Measurements from ENCODE around the gene LDLR.
"Not testable (repeated sequence)": the region's sequence is repeated elsewhere in the genome, so short reads cannot be mapped to it uniquely, and the experiment has no call there.

LDLR gene

GRCh38 chr19:11073568-11073967 is 15.7 kb upstream of the LDLR start:
- no peak for DNase-seq (ENCODE audit: low read depth)

DNA sequence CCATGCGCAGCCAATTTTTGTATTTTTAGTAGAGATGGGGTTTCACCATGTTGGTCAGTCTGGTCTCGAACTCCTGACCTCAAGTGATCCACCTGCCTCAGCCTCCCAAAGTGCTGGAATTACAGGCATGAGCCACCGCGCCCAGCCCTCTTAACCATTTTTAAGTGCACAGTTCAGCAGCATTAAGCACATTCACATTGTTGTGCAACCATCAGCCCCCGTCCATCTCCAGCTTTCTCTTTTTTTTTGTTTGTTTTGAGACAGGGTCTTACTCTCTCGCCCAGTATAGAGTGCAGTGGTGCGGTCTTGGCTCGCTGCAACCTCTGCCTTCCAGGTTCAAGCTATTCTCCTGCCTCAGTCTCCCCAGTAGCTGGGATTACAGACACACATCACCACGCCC is 12.5 kb upstream of the LDLR start:
- DNase-seq (ENCODE audit: low read depth) = not testable (repeated sequence)

GRCh38 chr19:11078893-11079292 is 10.4 kb upstream of the LDLR start:
- no peak for DNase-seq (ENCODE audit: low read depth)

DNA sequence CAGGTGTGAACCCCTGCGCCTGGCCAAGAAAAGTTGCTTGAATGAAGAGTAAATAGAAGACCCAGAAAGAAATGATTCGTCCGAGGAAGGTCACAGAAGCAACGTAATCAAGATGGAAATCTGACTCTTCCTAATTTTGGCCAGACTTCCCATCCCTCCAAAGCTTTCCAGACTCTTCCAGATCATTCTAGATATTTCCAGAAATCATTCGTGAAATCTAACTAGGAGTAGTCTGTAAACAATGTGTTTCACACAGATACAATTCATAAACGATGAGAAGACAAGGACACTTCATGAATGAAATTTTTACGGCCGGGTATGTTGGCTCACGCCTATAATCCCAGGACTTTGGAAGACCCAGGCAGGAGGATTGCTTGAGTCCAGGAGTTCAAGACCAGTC is 9.3 kb upstream of the LDLR start:
- no peak for DNase-seq (ENCODE audit: low read depth)

DNA sequence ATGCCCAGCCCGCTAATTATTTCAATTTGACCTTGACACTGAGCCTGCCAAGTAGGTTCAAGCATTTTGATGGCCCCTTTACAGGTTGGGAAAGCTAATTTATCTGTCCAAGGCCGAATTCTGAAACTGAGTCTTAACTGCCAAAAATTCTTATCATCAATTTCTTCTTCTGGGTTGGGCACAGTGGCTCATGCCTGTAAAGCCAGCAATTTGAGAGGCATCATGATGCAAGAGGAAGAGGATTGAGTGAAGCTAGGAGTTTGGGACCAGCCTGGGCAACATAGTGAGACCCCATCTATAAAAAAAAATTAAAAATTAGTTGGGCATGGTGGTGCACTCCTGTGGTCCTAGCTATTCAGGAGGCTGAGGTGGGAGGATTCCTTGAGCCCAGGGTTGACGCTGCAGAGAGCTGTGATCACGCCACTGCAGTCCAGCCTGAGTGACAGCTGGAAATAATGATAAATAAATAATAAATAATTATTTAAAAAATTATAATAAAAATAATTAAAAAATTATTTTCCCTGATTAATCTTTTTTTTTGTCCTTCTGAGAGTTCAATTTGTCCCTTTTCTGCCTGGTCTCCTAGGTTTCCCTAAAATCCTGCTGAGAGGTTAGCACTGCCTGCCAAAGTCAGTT is 1.3 kb upstream of the LDLR start:
- no peak for DNase-seq (ENCODE audit: low read depth)

DNA sequence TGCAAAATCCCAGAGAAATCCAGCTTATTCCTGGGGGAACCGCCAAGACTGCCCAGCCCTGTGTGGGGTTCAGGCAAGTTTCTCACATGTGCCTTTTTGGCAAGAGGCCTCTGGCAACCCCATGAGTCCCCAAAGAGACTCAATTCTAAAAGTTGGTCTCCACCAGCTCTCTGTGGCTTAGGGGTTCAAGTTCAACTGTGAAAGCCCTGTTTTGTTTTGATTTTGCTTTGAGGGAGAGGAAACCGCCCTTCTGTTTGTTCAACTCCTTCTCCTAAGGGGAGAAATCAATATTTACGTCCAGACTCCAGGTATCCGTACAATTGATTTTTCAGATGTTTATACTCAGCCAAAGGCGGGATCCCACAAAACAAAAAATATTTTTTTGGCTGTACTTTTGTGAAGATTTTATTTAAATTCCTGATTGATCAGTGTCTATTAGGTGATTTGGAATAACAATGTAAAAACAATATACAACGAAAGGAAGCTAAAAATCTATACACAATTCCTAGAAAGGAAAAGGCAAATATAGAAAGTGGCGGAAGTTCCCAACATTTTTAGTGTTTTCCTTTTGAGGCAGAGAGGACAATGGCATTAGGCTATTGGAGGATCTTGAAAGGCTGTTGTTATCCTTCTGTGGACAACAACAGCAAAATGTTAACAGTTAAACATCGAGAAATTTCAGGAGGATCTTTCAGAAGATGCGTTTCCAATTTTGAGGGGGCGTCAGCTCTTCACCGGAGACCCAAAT is 583 bp upstream of the LDLR start:
- no peak for DNase-seq (ENCODE audit: low read depth)

- DNase-seq (ENCODE audit: low read depth) = not testable (repeated sequence)
Measured at GRCh38 chr19:11090014-11090263, 676 bp downstream of the LDLR start.

GRCh38 chr19:11090264-11090996 is 1.2 kb downstream of the LDLR start:
- peak; percentile 97 for DNase-seq (ENCODE audit: low read depth)

- no peak for DNase-seq (ENCODE audit: low read depth)
Measured at GRCh38 chr19:11090997-11091702, 1.9 kb downstream of the LDLR start.

DNA sequence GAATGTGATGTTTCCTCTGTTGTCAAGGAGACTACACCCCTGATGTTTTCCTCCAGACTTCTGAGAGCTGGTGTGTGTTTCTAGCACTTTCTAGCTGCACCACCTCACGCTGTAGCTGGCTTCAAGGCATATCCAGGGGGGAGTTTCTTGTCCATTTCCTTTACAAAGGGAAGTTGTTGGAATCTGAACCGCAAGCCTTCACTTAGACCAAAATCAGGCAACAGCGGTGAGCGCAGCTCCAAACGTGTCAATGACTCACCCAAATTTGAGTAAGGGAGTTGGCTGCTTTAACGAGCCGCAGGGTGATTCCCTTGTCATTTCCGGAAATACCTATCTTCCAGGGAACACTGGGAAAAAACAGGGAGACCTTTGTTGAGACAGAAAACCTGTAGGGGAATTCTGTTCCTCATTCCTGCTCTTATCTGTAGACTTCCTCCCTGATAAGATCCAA is 2.5 kb downstream of the LDLR start:
- DNase-seq (ENCODE audit: low read depth) = no peak

DNA sequence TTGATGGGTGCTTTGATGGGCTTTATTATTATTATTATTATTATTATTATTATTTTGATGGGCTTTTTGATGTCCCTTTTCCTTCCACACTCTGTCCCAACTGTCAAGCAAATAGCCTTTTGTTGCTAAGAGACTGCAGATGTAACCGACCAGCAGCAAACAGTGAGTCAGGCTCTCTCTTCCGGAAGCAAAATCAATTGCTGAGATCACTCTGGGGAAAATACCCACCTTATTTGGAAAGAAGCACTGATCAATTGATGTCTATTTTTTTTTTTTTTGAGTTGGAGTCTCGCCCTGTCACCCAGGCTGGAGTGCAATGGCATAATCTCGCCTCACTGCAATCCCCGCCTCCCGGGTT is 2.9 kb downstream of the LDLR start:
- DNase-seq (ENCODE audit: low read depth) = no peak

DNA sequence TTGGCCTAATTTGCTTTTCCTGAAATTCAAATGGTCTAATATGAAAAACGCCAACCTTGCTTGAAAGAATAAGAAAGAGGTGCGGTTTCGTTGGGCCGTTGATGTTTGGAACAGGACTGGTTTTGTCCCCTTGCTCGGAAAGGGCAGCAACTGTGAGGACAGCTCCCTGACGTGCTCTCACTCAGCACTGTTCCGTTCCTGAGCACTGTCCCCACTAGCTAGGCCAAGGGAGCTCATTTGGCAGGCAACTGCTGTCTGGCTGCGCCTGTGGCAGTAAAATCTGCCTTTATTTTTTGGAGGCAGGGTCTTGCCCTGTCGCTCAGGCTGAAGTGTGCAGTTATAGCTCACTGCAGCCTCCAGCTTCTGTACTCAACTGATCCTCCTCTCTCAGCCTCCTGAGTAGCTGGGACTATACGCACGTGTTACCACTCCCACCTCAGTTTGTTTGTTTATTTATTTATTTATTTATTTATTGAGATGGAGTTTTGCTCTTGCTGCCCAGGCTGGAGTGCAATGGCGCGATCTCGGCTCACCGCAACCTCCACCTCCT is 4.5 kb downstream of the LDLR start:
- DNase-seq (ENCODE audit: low read depth) = no peak

- no peak for DNase-seq (ENCODE audit: low read depth)
Measured at GRCh38 chr19:11094520-11094894, 5.2 kb downstream of the LDLR start.

DNA sequence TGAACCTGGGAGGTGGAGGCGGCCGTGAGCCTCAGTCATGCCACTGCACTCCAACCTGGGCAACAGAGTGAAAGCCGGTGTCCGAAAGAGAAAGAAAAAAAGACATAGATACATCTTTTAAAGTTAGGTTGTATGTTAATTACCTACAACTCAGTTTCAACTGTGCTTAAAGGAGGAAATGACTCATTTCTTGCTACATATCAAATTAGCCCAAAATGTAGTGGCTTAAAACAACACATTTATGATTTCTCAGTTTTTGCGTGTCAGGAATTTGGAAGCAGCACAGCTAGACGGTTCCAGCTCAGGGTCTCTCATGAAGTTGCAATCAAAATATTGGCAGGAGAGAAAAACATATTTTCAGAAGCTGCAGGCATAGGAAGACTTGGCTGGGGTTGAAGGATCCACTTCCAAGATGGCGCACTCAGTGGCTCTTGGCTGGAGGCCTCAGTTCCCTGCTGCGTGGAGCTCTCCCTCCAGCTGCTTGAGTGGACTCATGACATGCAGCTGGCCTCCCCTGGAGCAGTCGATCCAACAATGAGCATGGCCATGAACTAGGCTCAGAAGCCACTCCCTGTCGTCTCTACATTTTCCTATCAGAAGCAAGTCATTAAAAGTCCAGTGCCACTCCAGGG is 7.1 kb downstream of the LDLR start:
- no peak for DNase-seq (ENCODE audit: low read depth)

- DNase-seq (ENCODE audit: low read depth) = not testable (repeated sequence)
Measured at GRCh38 chr19:11097367-11097766, 8.1 kb downstream of the LDLR start.

DNA sequence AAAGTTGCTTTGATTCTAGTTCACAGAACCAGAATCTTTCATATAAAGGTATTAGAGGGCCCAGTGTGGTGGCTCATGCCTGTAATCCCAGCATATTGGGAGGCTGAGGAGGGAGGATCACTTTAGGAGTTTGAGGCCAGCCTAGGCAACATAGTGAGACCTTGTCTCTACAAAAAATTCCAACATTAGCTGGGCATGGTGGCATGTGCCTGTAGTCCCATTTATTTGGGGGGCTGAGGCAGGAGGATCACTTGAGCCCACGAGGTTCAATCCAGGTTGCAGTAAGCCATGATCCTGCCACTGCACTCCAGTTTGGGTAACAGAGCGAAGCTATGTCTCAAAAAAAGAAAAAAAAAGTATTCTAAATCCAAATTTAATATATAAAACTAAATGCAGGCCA is 9.1 kb downstream of the LDLR start:
- no peak for DNase-seq (ENCODE audit: low read depth)

GRCh38 chr19:11098861-11099260 is 9.6 kb downstream of the LDLR start:
- DNase-seq (ENCODE audit: low read depth) = no peak

- no peak for DNase-seq (ENCODE audit: low read depth)
Measured at GRCh38 chr19:11100049-11100448, 10.8 kb downstream of the LDLR start.

DNA sequence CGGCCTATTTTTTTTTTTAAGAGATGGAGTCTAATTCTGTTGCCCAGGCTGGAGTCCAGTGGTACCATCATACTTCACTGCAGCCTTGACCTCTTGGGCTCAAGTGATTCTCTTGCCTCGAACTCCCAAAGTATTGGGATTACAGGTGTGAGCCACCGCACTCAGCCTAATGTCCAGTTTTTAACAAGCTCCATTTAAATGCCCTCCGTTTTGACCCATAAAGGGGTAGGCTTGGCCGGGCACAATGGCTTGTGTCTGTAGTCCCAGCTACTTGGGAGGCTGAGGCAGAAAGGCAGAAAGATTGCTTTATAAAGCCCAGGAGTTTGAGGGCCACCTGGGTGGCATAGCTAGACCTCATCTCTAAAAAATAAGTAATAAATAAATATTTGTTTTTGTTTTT is 11.8 kb downstream of the LDLR start:
- DNase-seq (ENCODE audit: low read depth) = no peak

DNA sequence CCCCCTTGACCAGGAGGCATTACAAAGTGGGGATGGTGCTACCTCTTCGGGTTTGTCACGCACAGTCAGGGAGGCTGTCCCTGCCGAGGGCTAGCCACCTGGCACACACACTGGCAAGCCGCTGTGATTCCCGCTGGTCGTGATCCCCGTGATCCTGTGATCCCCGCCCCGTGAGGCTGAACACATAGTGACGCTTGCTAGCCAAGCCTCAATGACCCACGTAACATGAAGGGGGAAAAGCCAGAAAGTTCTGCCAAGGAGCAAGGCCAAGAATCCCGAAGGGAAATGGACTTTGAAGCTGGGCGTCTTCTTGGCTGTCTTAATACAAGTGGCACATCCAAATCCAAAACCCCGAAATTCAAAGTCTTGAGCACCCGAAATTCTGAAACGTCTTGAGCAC is 13.7 kb downstream of the LDLR start:
- no peak for DNase-seq (ENCODE audit: low read depth)

- DNase-seq (ENCODE audit: low read depth) = not testable (repeated sequence)
Measured at GRCh38 chr19:11103667-11104066, 14.4 kb downstream of the LDLR start.

- no peak for DNase-seq (ENCODE audit: low read depth)
Measured at GRCh38 chr19:11105014-11105636, 15.9 kb downstream of the LDLR start.
